Left colon (tissue), 2 donors: Measurements from ENCODE around the gene DSCAML1. TPM values are rescaled to one million over a fixed set of nuclear protein-coding genes. Genes with fewer than 3 reads are reported as not detected.
"Not testable (repeated sequence)": the region's sequence is repeated elsewhere in the genome, so short reads cannot be mapped to it uniquely, and the experiment has no call there.

Experiments used
- ATAC-seq: fragments of 200-7000 bp; cut with Tn5 transposase; one replicate; pipeline ENCODE4 v1.9.1; 2020; ENCODE audit warnings: mild to moderate bottlenecking, moderate library complexity
- DNase-seq, 2 donors: peaks; one replicate each; pipeline ENCODE4 v3.0.0-alpha.2; 2020
- intact Hi-C, 2 donors: fragments of 100-400 bp; cut with DNase I in 1 of 2; cut with micrococcal nuclease in 1 of 2; formaldehyde crosslinking; loops; one replicate each; pipeline versions ENCODE4 v1.11.2 to v1.14.0; 2022; cut with DNase I, micrococcal nuclease
- total RNA-seq, 2 donors: library from RNA; stranded (reverse); fragmentation: NEBNext Ultra II Directional; extraction: Animal tissue kit (Norgen Biotek cat#: 25700); gene quantifications; one replicate each; pipeline ENCODE4 v1.2.1, GENCODE V29; 2021
- donor health status: DM: no; HTN: no; CAD: no.
- donor health status: DM: yes; HTN: yes; CAD: no.

Gene DSCAML1
- total RNA-seq, 2 donors from 2014 or later = 3.6 to 8.6 TPM

GRCh38 chr11:117821431-117821830 lies 24.4 kb upstream of the DSCAML1 start:
- ATAC-seq = no peak
- intact Hi-C loops = no loop called here
- DNase-seq = peak in 1 of 2 donors; percentile 23

GRCh38 chr11:117820516-117820915 lies 23.5 kb upstream of the DSCAML1 start:
- DNase-seq (no peak), ATAC-seq (no peak)
- intact Hi-C loops = no loop called here

- intact Hi-C loops = no loop called here
- ATAC-seq (peak; percentile 71), DNase-seq (peak; percentile 64 to 71)
Observed at GRCh38 chr11:117820071-117820470, 23.1 kb upstream of the DSCAML1 start.

- ATAC-seq (peak; percentile 47), DNase-seq (peak; percentile 70 to 78)
- intact Hi-C loops = loop anchor here in 1 of 2 donors (10.0 kb wide), 1 partner anchor 395 kb away; no protein-coding TSS in a partner anchor
Observed at GRCh38 chr11:117819096-117820040, 22.4 kb upstream of the DSCAML1 start.

- intact Hi-C loops = loop anchor here in 1 of 2 donors (10.0 kb wide), 1 partner anchor 393 kb away; no protein-coding TSS in a partner anchor
- no peak for ATAC-seq
- no peak for DNase-seq
Observed at GRCh38 chr11:117818041-117818873, 21.2 kb upstream of the DSCAML1 start.

- ATAC-seq (peak; percentile 32), DNase-seq (peak; percentile 65 to 85)
- intact Hi-C loops = loop anchor here in 1 of 2 donors (10.0 kb wide), 1 partner anchor 393 kb away; no protein-coding TSS in a partner anchor
Observed at GRCh38 chr11:117817368-117818040, 20.5 kb upstream of the DSCAML1 start.

GRCh38 chr11:117816846-117817367 lies 19.9 kb upstream of the DSCAML1 start:
- DNase-seq = no peak

GRCh38 chr11:117816151-117816741 lies 19.2 kb upstream of the DSCAML1 start:
- DNase-seq (no peak), ATAC-seq (no peak)

More at GRCh38 chr11:117816846-117817367, 19.9 kb upstream of the DSCAML1 start:
- intact Hi-C loops = loop anchor here in 1 of 2 donors (10.0 kb wide), 1 partner anchor 392 kb away; no protein-coding TSS in a partner anchor
- ATAC-seq = no peak

GRCh38 chr11:117815262-117815803 lies 18.3 kb upstream of the DSCAML1 start:
- intact Hi-C loops = loop anchor here in 1 of 2 donors (10.0 kb wide), 1 partner anchor 391 kb away; no protein-coding TSS in a partner anchor
- DNase-seq (peak; percentile 52 to 60), ATAC-seq (peak; percentile 11)

More at GRCh38 chr11:117816151-117816741, 19.2 kb upstream of the DSCAML1 start:
- intact Hi-C loops = loop anchor here in 1 of 2 donors (10.0 kb wide), 1 partner anchor 391 kb away; no protein-coding TSS in a partner anchor

- intact Hi-C loops = loop anchor here in 1 of 2 donors (10.0 kb wide), 1 partner anchor 390 kb away; no protein-coding TSS in a partner anchor
- ATAC-seq (peak; percentile 84), DNase-seq (peak; percentile 95 to 97)
Observed at GRCh38 chr11:117814766-117815261, 17.8 kb upstream of the DSCAML1 start.

- intact Hi-C loops = loop anchor here in 1 of 2 donors (10.0 kb wide), 1 partner anchor 389 kb away; no protein-coding TSS in a partner anchor
- DNase-seq (peak in 1 of 2 donors; percentile 54), ATAC-seq (peak; percentile 65)
Observed at GRCh38 chr11:117814204-117814765, 17.3 kb upstream of the DSCAML1 start.

- not testable (repeated sequence) for ATAC-seq, DNase-seq
- intact Hi-C loops = loop anchor here in 1 of 2 donors (10.0 kb wide), 1 partner anchor 385 kb away; no protein-coding TSS in a partner anchor
Observed at GRCh38 chr11:117810056-117810451, 13.0 kb upstream of the DSCAML1 start.

GRCh38 chr11:117809236-117810055 lies 12.4 kb upstream of the DSCAML1 start:
- ATAC-seq (peak; percentile 95), DNase-seq (peak; percentile 84)
- intact Hi-C loops = loop anchor here (5.0 to 10.0 kb wide), 3 partner anchors 245 to 385 kb away; no protein-coding TSS in a partner anchor

- ATAC-seq (peak; percentile 74), DNase-seq (peak; percentile 69 to 73)
- intact Hi-C loops = loop anchor here in 1 of 2 donors (5.0 to 10.0 kb wide), 2 partner anchors 246 to 381 kb away; no protein-coding TSS in a partner anchor
Observed at GRCh38 chr11:117808784-117809183, 11.8 kb upstream of the DSCAML1 start.
